Neural cell (in vitro differentiated cells): Measurements from ENCODE around the gene IKZF1. TPM values are rescaled to one million over a fixed set of nuclear protein-coding genes. Genes with fewer than 3 reads are reported as not detected.

Source experiments
- H2AFZ ChIP-seq: fragments of 200-600, 300-800 bp; sonication (generic), shearing (Covaris generic); 2 replicates; pipeline ENCODE4 v1.6.0; 2014; ENCODE audit warnings: low read depth, mild to moderate bottlenecking, antibody characterized with exemption, low read length, moderate library complexity
- H3F3A ChIP-seq: fragments of 200-600 bp; shearing (Covaris generic); 2 replicates; pipeline ENCODE4 v1.6.1; 2016; ENCODE audit warnings: mild to moderate bottlenecking, moderate library complexity, mixed read lengths, antibody characterized with exemption, low read length; ENCODE audit not compliant: insufficient read depth, poor library complexity, severe bottlenecking
- H3K27ac ChIP-seq: fragments of 200-600, 300-800 bp; sonication (generic), shearing (Covaris generic); 2 replicates; pipeline ENCODE4 v1.5.1; 2014; ENCODE audit warnings: mild to moderate bottlenecking, low read length, moderate library complexity
- H3K27me3 ChIP-seq: fragments of 300-800, 200-600 bp; sonication (generic), shearing (Covaris generic); 2 replicates; pipeline ENCODE4 v1.6.0; 2014; ENCODE audit warnings: mild to moderate bottlenecking, low read depth, low read length, moderate library complexity; ENCODE audit not compliant: insufficient read depth
- H3K36me3 ChIP-seq: fragments of 300-800, 200-600 bp; sonication (generic), shearing (Covaris generic); 2 replicates; pipeline ENCODE4 v1.5.1; 2014; ENCODE audit warnings: mild to moderate bottlenecking, antibody characterized with exemption, low read length, moderate library complexity; ENCODE audit not compliant: insufficient read depth
- H3K4me2 ChIP-seq: fragments of 300-800, 200-600 bp; sonication (generic), shearing (Covaris generic); 2 replicates; pipeline ENCODE4 v1.6.0; 2014; ENCODE audit warnings: mild to moderate bottlenecking, low read length
- H3K4me3 ChIP-seq: fragments of 300-800, 200-600 bp; sonication (generic), shearing (Covaris generic); 2 replicates; pipeline ENCODE4 v1.5.1; 2014; ENCODE audit warnings: mild to moderate bottlenecking, low read length, moderate library complexity
- H3K79me2 ChIP-seq: fragments of 200-600 bp; shearing (Covaris generic); replicated peaks from 2 replicates; pipeline ENCODE4 v1.6.0; 2014; ENCODE audit warnings: mild to moderate bottlenecking, low read length, moderate library complexity; ENCODE audit not compliant: insufficient read depth
- H3K9ac ChIP-seq: fragments of 300-800, 200-600 bp; sonication (generic), shearing (Covaris generic); 2 replicates; pipeline ENCODE4 v1.6.1; 2016; ENCODE audit warnings: mild to moderate bottlenecking, low read length, mixed read lengths
- H3K9me2 ChIP-seq: fragments of 200-600 bp; shearing (Covaris generic); 2 replicates; pipeline ENCODE4 v1.6.1; 2016; ENCODE audit warnings: mild to moderate bottlenecking, low read length, mixed read lengths; ENCODE audit not compliant: insufficient read depth
- H3K9me3 ChIP-seq: fragments of 200-600, 300-800 bp; sonication (generic), shearing (Covaris generic); 2 replicates; pipeline ENCODE4 v1.6.1; 2016; ENCODE audit warnings: mild to moderate bottlenecking, mixed run types, low read length, moderate library complexity, mixed read lengths
- H4K20me1 ChIP-seq: fragments of 200-600 bp; shearing (Covaris generic); 2 replicates; pipeline ENCODE4 v1.6.1; 2016; ENCODE audit warnings: mild to moderate bottlenecking, mixed run types; ENCODE audit not compliant: insufficient read depth
- EP300 ChIP-seq: fragments of 450-650 bp; conservative IDR thresholded peaks from 2 replicates; pipeline ENCODE4 v1.6.1; 2014; ENCODE audit warnings: antibody characterized with exemption, mild to moderate bottlenecking, moderate library complexity; ENCODE audit not compliant: poor library complexity, severe bottlenecking
- EZH2 ChIP-seq: fragments of 200-600, 300-800 bp; shearing (Covaris generic), sonication (generic); IDR thresholded peaks from 2 replicates; pipeline ENCODE4 v1.6.1; 2014; ENCODE audit warnings: antibody characterized with exemption, low read length, borderline replicate concordance, mild to moderate bottlenecking; ENCODE audit not compliant: insufficient read depth, poor library complexity, severe bottlenecking
- MXI1 ChIP-seq: fragments of 450-650 bp; conservative IDR thresholded peaks from 2 replicates; pipeline ENCODE4 v1.6.1; 2014; ENCODE audit warnings: antibody characterized with exemption, mild to moderate bottlenecking; ENCODE audit not compliant: poor library complexity, severe bottlenecking
- POLR2AphosphoS5 ChIP-seq: IDR thresholded peaks from 2 replicates; pipeline ENCODE4 v1.6.1; 2012
- RAD21 ChIP-seq: fragments of 450-650 bp; conservative IDR thresholded peaks from 2 replicates; pipeline ENCODE4 v1.6.1; 2014; ENCODE audit warnings: antibody characterized with exemption, mild to moderate bottlenecking, moderate library complexity
- REST ChIP-seq: IDR thresholded peaks from 2 replicates; pipeline ENCODE4 v1.6.1; 2012; ENCODE audit warnings: borderline replicate concordance
- SMC3 ChIP-seq: fragments of 450-650 bp; conservative IDR thresholded peaks from 2 replicates; pipeline ENCODE4 v1.6.1; 2014; ENCODE audit warnings: antibody characterized with exemption, mild to moderate bottlenecking, moderate library complexity; ENCODE audit not compliant: poor library complexity
- TAF1 ChIP-seq: IDR thresholded peaks from 2 replicates; pipeline ENCODE4 v1.6.1; 2012; ENCODE audit warnings: low read depth
- polyA plus RNA-seq: library from polyadenylated mRNA; depleted of rRNA; stranded (reverse); fragments of >200 nt; gene quantifications from 2 replicates; pipeline ENCODE4 v1.2.3, GENCODE V29; 2014
- TF ChIP-seq, protein P1 (sequence below): fragments of 450-650 bp; IDR thresholded peaks from 2 replicates; pipeline ENCODE4 v1.5.1; 2014; ENCODE audit warnings: antibody characterized with exemption, mild to moderate bottlenecking, moderate library complexity; ENCODE audit not compliant: poor library complexity, severe bottlenecking

The IKZF1 gene
- polyA plus RNA-seq, 1 donor from 2014 or later, result 0.24 TPM

- peaks cover 49% of the 10 kb centered on the region for H3K27me3 ChIP-seq
These were observed 531 bp downstream of the IKZF1 start for GRCh38 chr7:50304911-50305582.

More at GRCh38 chr7:50304911-50305582, 531 bp downstream of the IKZF1 start:
- H3K27ac ChIP-seq, result no peak overlapping the region
- no peak overlapping the region for H3K9ac ChIP-seq
- H4K20me1 ChIP-seq, result no peaks in the 10 kb centered on the region
- peak overlapping the region; percentile 66 for H3K4me3 ChIP-seq
- no peak overlapping the region for H2AFZ ChIP-seq
- H3K9me3 ChIP-seq, result no peaks in the 10 kb centered on the region
- H3K79me2 ChIP-seq, result no peaks in the 10 kb centered on the region
- no peak for TF ChIP-seq EZH2
- TF ChIP-seq SMC3, result no peak
- TF ChIP-seq REST, result no peak
- TF ChIP-seq TAF1, result no peak
- no peak for TF ChIP-seq EP300
- TF ChIP-seq MXI1, result no peak
- no peak for TF ChIP-seq RAD21
- TF ChIP-seq, protein P1, sequence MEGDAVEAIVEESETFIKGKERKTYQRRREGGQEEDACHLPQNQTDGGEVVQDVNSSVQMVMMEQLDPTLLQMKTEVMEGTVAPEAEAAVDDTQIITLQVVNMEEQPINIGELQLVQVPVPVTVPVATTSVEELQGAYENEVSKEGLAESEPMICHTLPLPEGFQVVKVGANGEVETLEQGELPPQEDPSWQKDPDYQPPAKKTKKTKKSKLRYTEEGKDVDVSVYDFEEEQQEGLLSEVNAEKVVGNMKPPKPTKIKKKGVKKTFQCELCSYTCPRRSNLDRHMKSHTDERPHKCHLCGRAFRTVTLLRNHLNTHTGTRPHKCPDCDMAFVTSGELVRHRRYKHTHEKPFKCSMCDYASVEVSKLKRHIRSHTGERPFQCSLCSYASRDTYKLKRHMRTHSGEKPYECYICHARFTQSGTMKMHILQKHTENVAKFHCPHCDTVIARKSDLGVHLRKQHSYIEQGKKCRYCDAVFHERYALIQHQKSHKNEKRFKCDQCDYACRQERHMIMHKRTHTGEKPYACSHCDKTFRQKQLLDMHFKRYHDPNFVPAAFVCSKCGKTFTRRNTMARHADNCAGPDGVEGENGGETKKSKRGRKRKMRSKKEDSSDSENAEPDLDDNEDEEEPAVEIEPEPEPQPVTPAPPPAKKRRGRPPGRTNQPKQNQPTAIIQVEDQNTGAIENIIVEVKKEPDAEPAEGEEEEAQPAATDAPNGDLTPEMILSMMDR, result no peak
- no peak for TF ChIP-seq POLR2AphosphoS5
- no peaks in the 10 kb centered on the region for H3K36me3 ChIP-seq
- no peaks in the 10 kb centered on the region for H3K9me2 ChIP-seq
- H3F3A ChIP-seq, result no peaks in the 10 kb centered on the region
- no peak overlapping the region for H3K4me2 ChIP-seq
